ENCODE results near the gene ATP11A.

The ATP11A gene

GRCh38 chr13:112902101-112902651, 212.3 kb downstream of the ATP11A start:
- no peak for DNase-seq
- peaks cover 5% of the 10 kb centered on the region for H3K9me3 Mint-ChIP-seq
- CTCF ChIA-PET, result no interaction called here
- H3K27me3 Mint-ChIP-seq, result peaks cover 23% of the 10 kb centered on the region
- H3K27ac Mint-ChIP-seq, result no peak overlapping the region
- H3K4me1 Mint-ChIP-seq, result no peaks in the 10 kb centered on the region
- peaks cover 2% of the 10 kb centered on the region for H3K36me3 Mint-ChIP-seq
- H3K4me3 Mint-ChIP-seq, result no peak overlapping the region

- Mint-ChIP-seq H3K4me3 (no peak overlapping the region), H3K9me3 (peaks cover 5% of the 10 kb centered on the region), H3K4me1 (no peaks in the 10 kb centered on the region), H3K27me3 (peaks cover 19% of the 10 kb centered on the region), H3K36me3 (peaks cover 2% of the 10 kb centered on the region), H3K27ac (no peak overlapping the region)
- CTCF ChIA-PET, result no interaction called here
- no peak for DNase-seq
These were observed 212.8 kb downstream of the ATP11A start for GRCh38 chr13:112902669-112903068.

- H3K36me3 Mint-ChIP-seq, result peaks cover 2% of the 10 kb centered on the region
- H3K27me3 Mint-ChIP-seq, result peaks cover 19% of the 10 kb centered on the region
- peaks cover 5% of the 10 kb centered on the region for H3K9me3 Mint-ChIP-seq
- no peak overlapping the region for H3K4me3 Mint-ChIP-seq
- H3K4me1 Mint-ChIP-seq, result no peaks in the 10 kb centered on the region
- no peak for DNase-seq
- CTCF ChIA-PET, result no interaction called here
- H3K27ac Mint-ChIP-seq, result no peak overlapping the region
These were observed 213.3 kb downstream of the ATP11A start for GRCh38 chr13:112903071-112903577.

- no peak for DNase-seq
- Mint-ChIP-seq H3K27me3 (peaks cover 19% of the 10 kb centered on the region), H3K36me3 (peaks cover 2% of the 10 kb centered on the region), H3K4me3 (no peak overlapping the region), H3K27ac (no peak overlapping the region), H3K4me1 (no peaks in the 10 kb centered on the region), H3K9me3 (peaks cover 5% of the 10 kb centered on the region)
- CTCF ChIA-PET, result no interaction called here
These were observed 213.9 kb downstream of the ATP11A start for GRCh38 chr13:112903606-112904195.

- Mint-ChIP-seq H3K9me3 (peaks cover 5% of the 10 kb centered on the region), H3K4me1 (no peaks in the 10 kb centered on the region), H3K27ac (no peak overlapping the region), H3K4me3 (no peak overlapping the region), H3K36me3 (peaks cover 2% of the 10 kb centered on the region), H3K27me3 (peaks cover 19% of the 10 kb centered on the region)
- CTCF ChIA-PET, result no interaction called here
- DNase-seq, result no peak
These were observed 214.7 kb downstream of the ATP11A start for GRCh38 chr13:112904436-112904960.

- CTCF ChIA-PET, result no interaction called here
- Mint-ChIP-seq H3K36me3 (peaks cover 2% of the 10 kb centered on the region), H3K4me3 (no peak overlapping the region), H3K4me1 (no peaks in the 10 kb centered on the region), H3K9me3 (peaks cover 5% of the 10 kb centered on the region), H3K27ac (no peak overlapping the region), H3K27me3 (peaks cover 13% of the 10 kb centered on the region)
- DNase-seq, result no peak
These were observed 215.2 kb downstream of the ATP11A start for GRCh38 chr13:112905086-112905485.

GRCh38 chr13:112905619-112905989, 215.8 kb downstream of the ATP11A start:
- Mint-ChIP-seq H3K4me3 (no peak overlapping the region), H3K4me1 (no peaks in the 10 kb centered on the region), H3K27ac (no peak overlapping the region), H3K27me3 (peaks cover 11% of the 10 kb centered on the region), H3K9me3 (peaks cover 5% of the 10 kb centered on the region), H3K36me3 (peaks cover 2% of the 10 kb centered on the region)
- DNase-seq, result no peak
- CTCF ChIA-PET, result no interaction called here

GRCh38 chr13:112905990-112906641, 216.3 kb downstream of the ATP11A start:
- peaks cover 5% of the 10 kb centered on the region for H3K9me3 Mint-ChIP-seq
- H3K4me3 Mint-ChIP-seq, result no peak overlapping the region
- CTCF ChIA-PET, result no interaction called here
- H3K36me3 Mint-ChIP-seq, result peaks cover 2% of the 10 kb centered on the region
- H3K27me3 Mint-ChIP-seq, result peaks cover 8% of the 10 kb centered on the region
- no peak overlapping the region for H3K27ac Mint-ChIP-seq
- no peak for DNase-seq
- H3K4me1 Mint-ChIP-seq, result no peaks in the 10 kb centered on the region

GRCh38 chr13:112907286-112907685, 217.4 kb downstream of the ATP11A start:
- no peak for DNase-seq
- peaks cover 2% of the 10 kb centered on the region for H3K36me3 Mint-ChIP-seq
- CTCF ChIA-PET, result no interaction called here
- H3K4me3 Mint-ChIP-seq, result no peak overlapping the region
- H3K27me3 Mint-ChIP-seq, result peaks cover 8% of the 10 kb centered on the region
- H3K27ac Mint-ChIP-seq, result no peak overlapping the region
- H3K4me1 Mint-ChIP-seq, result no peaks in the 10 kb centered on the region
- peaks cover 5% of the 10 kb centered on the region for H3K9me3 Mint-ChIP-seq

- peaks cover 5% of the 10 kb centered on the region for H3K9me3 Mint-ChIP-seq
- no peaks in the 10 kb centered on the region for H3K4me1 Mint-ChIP-seq
- CTCF ChIA-PET, result no interaction called here
- peaks cover 8% of the 10 kb centered on the region for H3K27me3 Mint-ChIP-seq
- H3K36me3 Mint-ChIP-seq, result peaks cover 2% of the 10 kb centered on the region
- no peak overlapping the region for H3K27ac Mint-ChIP-seq
- DNase-seq, result no peak
- no peak overlapping the region for H3K4me3 Mint-ChIP-seq
These were observed 218.1 kb downstream of the ATP11A start for GRCh38 chr13:112907871-112908331.

GRCh38 chr13:112908342-112908741, 218.5 kb downstream of the ATP11A start:
- CTCF ChIA-PET, result no interaction called here
- Mint-ChIP-seq H3K4me3 (no peak overlapping the region), H3K36me3 (peaks cover 2% of the 10 kb centered on the region), H3K27me3 (peaks cover 4% of the 10 kb centered on the region), H3K4me1 (no peaks in the 10 kb centered on the region), H3K9me3 (peaks cover 5% of the 10 kb centered on the region), H3K27ac (no peak overlapping the region)
- DNase-seq, result no peak

- H3K4me1 Mint-ChIP-seq, result no peaks in the 10 kb centered on the region
- no peak for DNase-seq
- peaks cover 3% of the 10 kb centered on the region for H3K9me3 Mint-ChIP-seq
- H3K4me3 Mint-ChIP-seq, result no peak overlapping the region
- peaks cover under 1% of the 10 kb centered on the region for H3K36me3 Mint-ChIP-seq
- H3K27ac Mint-ChIP-seq, result no peak overlapping the region
- CTCF ChIA-PET, result no interaction called here
- H3K27me3 Mint-ChIP-seq, result peaks cover 4% of the 10 kb centered on the region
These were observed 220.2 kb downstream of the ATP11A start for GRCh38 chr13:112910016-112910415.

- DNase-seq, result no peak
- CTCF ChIA-PET, result no interaction called here
- Mint-ChIP-seq H3K27me3 (peaks cover 4% of the 10 kb centered on the region), H3K27ac (no peak overlapping the region), H3K36me3 (no peaks in the 10 kb centered on the region), H3K9me3 (no peaks in the 10 kb centered on the region), H3K4me1 (no peaks in the 10 kb centered on the region), H3K4me3 (no peak overlapping the region)
These were observed 220.9 kb downstream of the ATP11A start for GRCh38 chr13:112910616-112911280.

- H3K36me3 Mint-ChIP-seq, result no peaks in the 10 kb centered on the region
- no peaks in the 10 kb centered on the region for H3K4me1 Mint-ChIP-seq
- H3K27me3 Mint-ChIP-seq, result peaks cover 4% of the 10 kb centered on the region
- H3K27ac Mint-ChIP-seq, result no peak overlapping the region
- CTCF ChIA-PET, result no interaction called here
- no peaks in the 10 kb centered on the region for H3K9me3 Mint-ChIP-seq
- DNase-seq, result no peak
- no peak overlapping the region for H3K4me3 Mint-ChIP-seq
These were observed 221.5 kb downstream of the ATP11A start for GRCh38 chr13:112911285-112911701.
